HG03139 (cell line): ENCODE measurements around the gene MSLN.
"Not testable (repeated sequence)": the region's sequence is repeated elsewhere in the genome, so short reads cannot be mapped to it uniquely, and the experiment has no call there.

Experiments used
- ATAC-seq: cut with Tn5 transposase; IDR thresholded peaks from one replicate; pipeline ENCODE4 v1.9.1; 2021; ENCODE audit not compliant: unreplicated experiment

Gene MSLN

GRCh38 chr16:772959-773358, 12.4 kb downstream of the MSLN start:
- ATAC-seq = no peak

DNA sequence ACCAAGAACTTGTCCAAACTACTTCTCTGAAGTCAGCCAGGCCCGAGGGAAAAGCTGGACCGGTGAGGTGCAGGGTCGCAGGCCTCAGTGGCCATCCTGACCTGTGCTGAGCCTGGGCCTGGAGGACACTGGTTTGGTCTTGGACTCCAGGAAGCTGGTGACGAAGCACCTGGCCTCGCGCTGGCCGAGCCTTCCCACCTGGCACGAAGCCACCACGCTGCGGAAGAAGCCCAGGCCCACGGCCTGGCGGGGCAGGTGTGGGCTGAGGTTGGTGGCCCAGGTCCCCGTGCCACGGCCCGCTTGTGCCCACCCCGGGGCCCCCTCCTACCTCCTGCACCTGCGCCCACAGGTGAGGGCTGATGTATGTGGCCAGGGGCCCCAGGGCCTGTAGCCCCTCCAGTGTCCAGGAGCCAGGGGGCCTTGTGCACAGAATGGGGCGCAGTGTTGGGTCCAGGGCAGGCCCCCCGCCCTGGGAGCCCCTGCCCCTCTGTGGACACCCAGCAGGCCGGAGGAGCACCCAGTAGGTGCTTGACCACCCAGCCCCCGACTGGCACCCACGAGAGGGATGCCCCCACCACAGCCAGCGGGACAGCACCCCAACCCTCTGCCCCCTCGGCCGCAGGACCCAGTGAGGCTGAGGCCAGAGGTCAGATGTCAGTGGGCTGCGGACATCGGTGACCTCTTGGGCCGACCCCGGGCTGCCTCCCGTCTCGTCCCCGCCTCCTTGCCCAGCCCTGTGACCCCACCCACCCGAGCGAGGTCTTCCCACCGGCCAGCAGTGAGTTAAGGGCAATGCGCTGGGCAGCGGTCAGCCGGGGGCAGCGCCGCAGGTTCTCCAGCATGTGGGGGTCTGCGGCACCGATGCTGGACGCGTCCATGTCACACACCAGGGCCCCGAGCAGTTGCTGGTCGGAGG, 13.8 kb downstream of the MSLN start:
- no peak for ATAC-seq

GRCh38 chr16:775236-775796, 14.8 kb downstream of the MSLN start:
- ATAC-seq = no peak

- ATAC-seq = not testable (repeated sequence)
Measured at GRCh38 chr16:776298-776697, 15.8 kb downstream of the MSLN start.

- ATAC-seq = no peak
Measured at GRCh38 chr16:776824-777223, 16.3 kb downstream of the MSLN start.

DNA sequence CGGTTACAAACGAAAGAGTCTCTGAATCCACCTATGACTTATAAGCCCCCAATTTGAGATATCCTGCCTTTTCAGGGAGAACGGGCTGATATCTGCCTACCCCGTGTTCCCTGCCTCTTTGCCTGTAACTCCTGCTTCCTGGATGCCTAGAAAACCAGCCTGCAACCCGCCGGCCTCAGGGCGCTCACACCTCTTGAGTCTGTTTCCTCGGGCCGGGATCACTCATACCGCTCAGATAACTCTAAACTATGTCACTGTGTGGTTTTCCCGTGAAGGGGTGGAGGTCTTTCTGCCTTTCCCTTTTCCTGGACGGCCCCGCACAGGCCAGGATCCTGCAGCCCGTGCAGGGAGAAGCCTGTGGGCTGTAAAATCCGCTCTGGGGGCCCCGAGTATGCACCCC, 17.3 kb downstream of the MSLN start:
- ATAC-seq = no peak

DNA sequence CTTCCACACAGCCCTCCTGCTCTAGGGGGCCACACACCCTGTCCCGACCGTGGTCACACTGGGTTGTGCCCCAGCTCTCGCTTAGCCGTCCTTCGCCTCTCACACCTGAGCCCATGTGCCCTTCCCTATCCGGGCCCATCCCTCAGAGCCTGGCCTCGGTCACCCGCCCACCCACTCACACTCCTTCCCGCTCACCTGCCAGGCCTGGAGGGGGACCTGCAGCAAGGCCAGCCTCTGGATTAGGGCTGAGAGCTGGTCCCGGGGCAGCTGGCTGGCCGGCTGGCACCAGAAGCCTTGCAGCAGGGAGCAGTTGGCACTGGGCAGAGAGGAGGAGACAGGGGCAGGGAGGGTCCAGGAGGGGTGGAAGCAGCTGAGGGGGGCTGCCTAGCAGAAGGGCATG, 17.9 kb downstream of the MSLN start:
- no peak for ATAC-seq

DNA sequence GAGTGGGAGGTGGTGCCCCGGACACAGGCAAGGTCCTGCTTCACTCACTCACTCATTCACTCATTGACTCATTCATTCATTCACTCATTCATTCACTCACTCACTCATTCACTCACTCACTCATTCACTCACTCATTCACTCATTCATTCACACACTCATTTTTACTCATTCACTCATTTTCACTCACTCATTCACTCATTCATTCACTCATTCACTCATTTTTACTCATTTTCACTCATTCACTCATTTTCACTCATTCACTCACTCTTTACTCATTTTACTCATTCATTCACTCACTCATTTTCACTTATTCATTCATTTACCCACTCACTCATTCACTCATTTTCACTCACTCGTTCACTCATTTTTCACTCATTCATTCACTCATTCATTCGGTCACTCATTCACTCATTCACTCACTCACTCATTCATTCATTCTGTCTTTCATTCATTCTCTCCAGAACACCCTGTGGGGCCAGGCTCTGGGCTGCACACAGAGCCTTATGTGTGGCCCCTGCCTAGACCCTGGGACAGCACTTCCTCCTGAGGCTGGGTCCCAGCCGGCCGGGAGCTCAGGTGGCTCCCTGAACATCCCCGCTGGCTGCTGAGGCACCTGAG, 18.5 kb downstream of the MSLN start:
- ATAC-seq = no peak

DNA sequence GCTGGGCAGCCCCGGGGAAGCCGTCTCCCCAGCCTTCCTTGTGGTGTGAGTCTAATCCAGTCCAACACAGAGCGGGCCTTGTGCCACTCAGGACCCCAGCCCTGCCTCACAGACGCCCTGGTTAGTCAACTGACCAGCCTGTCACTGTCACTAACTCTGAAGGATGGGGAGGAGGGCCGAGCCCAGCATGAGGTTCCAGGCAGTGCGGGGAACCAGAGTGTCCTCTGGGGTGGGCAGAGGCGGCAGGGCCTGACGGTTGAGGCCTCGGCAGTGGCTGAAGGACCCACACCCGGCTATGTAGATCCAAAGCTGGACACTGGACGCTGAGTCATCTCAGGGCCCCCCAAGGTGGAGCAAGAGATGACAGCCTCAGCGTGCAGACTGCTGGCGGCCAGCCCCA, 19.0 kb downstream of the MSLN start:
- ATAC-seq = no peak

DNA sequence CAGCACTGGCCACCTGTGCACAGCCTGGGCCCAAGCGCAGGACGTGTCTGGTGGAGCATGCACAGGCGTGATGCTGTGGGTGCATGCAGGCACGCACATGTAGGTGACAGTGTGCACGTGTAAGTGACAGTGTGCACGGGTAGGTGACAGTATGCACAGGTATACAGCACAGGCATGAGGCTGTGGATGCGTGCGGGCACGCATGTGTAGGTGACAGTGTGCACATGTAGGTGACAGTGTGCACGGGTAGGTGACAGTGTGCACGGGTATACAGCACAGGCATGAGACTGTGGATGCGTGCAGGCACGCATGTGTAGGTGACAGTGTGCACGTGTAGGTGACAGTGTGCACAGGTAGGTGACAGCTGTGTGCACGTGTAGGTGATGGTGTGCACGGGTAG, 19.8 kb downstream of the MSLN start:
- no peak for ATAC-seq

DNA sequence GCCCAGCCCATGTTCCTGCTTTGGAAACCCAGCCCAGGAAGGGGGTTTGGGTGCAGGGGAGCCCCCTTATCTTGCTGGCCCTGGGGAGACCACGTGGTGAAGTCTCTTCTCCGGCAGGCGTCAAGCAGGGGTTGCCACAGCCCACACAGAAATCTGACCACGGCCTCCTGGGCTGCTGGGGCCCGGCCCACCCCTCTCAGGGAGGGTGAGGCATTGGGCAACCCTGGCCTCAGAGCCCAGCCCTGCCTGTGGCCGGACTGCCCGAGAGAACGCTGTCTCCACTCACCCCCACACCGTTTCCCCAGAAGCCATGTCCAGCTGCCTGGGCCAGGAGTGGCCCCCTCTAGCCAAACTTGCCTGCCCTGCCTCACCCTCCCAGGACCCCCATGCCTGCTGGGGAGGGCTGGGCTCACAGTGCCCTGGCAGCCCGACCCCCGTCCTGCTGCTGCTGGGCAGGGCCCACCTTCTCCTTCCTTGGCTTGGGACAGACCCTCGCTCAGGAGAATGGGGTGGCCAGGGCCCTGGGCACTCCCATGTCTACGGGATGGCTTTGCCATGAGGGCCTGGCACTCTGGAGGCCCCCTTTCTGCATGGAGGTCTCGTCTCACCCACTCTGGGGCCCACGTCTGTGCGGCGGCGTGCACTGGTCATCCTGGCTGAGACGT, 20.9 kb downstream of the MSLN start:
- ATAC-seq = no peak

- no peak for ATAC-seq
Measured at GRCh38 chr16:782258-782657, 21.7 kb downstream of the MSLN start.

DNA sequence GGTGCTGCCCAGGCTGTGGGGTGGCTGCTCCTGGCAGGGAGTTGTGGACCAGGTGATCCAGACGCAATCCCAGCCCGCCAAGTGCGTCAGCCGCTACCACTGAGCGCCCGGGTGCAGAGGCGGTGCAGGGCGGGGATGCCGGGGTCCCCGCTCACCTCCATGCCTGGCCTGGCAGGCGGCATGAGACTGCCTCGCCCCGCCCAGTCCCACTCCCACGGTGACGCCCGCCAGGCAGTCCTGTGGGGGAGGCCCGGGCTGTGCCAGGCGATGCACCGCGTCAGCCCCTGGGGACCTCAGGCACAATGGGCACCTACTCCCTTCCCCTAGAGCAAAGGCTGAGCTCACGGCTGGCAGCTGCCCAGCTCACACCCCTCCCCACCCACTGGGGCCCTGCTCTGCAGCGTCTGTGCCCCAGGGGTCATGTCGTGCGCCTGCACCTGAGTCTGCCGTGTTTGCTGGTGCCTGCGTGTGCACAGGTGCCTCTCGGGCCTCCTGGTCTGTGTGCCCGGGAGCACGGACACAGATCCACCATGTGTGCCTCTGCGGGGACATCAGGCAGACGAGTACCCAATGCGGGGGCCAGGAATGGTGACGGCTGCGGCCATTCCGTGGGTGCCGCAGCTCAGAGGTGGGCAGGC, 22.4 kb downstream of the MSLN start:
- ATAC-seq = no peak

GRCh38 chr16:783404-784161, 23.0 kb downstream of the MSLN start:
- ATAC-seq = no peak

DNA sequence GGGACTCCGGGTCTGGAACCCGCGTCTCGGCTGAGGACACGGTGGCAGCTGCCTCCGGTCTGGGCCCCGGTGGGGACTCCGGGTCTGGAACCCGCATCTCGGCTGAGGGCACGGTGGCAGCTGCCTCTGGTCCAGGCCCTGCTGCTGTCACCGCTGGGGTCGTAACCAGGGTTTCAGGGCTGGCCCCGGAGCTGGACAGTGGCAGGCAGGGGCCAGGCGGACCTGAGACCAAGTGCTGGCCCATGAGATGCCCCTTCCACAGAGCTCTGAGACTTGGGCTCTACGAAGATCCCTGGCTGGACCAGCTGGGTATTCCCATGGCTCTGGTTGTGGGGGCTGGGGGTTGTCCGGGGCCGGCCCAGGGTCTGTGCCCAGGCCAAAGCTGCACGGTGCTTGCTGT, 23.9 kb downstream of the MSLN start:
- no peak for ATAC-seq

DNA sequence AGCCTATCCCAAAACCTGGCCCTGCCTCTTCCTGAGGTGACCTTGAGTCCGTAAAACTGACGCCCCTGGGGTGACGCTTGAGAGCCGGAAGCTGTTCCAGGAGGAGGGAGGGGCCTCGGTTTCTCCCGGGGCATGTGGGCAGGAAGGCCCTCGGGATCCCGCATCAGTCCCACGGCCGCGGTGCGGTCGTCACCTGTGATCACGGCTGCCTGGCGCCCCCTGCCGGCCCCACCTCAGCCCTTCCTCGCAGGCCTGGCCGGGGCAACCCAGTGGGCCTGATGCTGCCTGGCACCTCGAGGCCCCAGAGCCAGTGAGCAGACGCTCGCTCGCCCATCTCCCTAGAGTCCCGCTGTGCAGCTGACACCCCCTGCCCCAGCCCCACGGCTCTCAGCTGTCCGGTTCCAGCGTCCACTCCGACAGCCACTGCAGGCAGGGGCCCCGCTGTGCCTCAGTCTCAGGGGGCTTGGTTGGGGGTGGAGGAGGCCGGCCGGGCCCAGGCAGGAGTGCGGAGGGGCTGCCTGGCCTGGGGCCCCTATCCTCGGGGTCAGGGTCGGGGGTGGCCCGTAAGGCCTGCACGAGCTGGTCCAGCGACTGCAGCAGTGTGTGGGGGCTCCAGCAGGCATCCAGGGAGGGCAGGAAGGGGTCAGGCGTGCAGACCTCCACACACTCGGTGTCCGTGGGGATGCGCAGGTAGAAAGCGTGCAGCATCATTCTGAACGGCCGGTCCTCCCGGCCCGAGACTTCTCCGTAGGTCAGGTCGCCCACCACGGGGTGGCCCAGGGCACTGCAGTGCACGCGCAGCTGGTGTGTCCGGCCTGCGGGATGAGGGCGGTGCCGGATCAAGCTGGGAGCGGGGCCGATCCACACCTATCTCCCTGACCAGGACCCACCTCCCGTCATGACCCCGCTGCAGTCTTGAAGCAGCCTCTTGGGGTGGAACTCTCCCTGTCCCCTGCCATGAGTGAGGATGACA, 25.3 kb downstream of the MSLN start:
- ATAC-seq = no peak

DNA sequence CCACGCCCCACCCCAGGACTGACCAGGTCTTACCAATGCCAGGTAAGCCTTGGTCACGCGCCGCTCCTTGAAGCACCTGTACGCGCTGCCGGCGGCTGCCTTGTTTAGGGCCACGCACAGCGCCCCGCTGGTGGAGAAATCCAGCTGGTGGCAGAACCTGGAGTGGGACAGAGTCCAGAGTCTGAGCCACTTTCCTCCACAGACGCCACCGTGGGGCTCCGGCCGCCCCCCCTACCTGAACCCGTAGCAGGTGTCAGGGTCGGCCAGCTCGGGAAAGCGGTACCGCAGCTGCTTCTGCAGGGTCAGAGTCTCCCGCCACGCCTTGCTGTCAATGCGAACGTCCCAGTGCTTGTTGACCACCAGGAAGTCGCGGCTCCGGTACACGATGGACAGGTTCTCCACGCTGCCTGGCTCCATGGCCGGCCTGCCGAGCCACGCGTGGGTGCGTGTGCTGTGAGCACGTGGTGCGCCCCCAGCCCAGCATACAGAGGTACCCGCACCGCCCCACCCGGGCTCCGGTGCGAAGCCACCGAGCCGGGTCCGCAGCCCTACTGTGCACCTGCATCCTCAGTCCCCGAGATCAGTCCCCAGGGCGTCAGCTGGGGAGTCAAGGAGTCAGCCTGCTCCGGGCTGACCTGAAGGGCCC, 26.9 kb downstream of the MSLN start:
- no peak for ATAC-seq

DNA sequence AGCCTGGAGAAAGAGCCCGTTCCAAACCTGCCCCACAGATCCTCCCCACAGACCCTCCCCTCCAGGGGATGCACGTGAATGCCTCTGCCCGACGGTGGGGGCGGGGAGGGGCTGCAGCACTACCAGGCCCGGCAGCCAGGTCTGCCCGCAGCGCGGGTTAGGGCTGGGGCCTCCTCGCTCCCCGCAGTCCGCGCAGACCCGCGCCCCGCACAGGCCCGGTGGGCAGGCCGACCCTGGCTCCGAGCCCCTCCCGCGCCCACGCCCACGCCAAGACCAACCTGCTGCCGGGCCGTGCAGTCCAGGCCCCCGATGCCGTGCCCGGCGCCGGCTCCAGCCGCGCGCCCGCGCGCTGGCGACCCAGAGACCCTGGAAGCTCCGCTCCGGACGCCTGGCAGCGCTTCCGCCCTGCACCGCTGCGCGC, 27.5 kb downstream of the MSLN start, which contains the start of gene RPUSD1:
Gene RPUSD1, minus strand, starts transcription at position 404 of the 421 bp plus-strand sequence. CDS start 644 bp downstream, outside the sequence.
- ATAC-seq = no peak
